Measurements from ENCODE around the gene MBD3.

Gene MBD3

GRCh38 chr19:1567116-1567847 is 25.4 kb downstream of the MBD3 start:
- H3K9ac ChIP-seq (ENCODE audit: low read length) = no peak overlapping the region
- peak overlapping the region; percentile 79 for H3K27ac ChIP-seq (ENCODE audit: low read depth, low read length)
- peak overlapping the region; percentile 50 to 86 for H3K4me3 ChIP-seq (ENCODE audit: low read depth in 1 of 2, low read length in 2 of 2)
- no peaks in the 10 kb centered on the region for H3K27me3 ChIP-seq (ENCODE audit: control insufficient read depth in 1 of 2, insufficient read depth in 2 of 2, low read length in 2 of 2)
- no peaks in the 10 kb centered on the region for H3K9me3 ChIP-seq (ENCODE audit: low read length)
- H3K4me1 ChIP-seq (ENCODE audit: insufficient read depth, low read length) = peaks cover 3% of the 10 kb centered on the region
- H3K36me3 ChIP-seq (ENCODE audit: insufficient read depth, low read length) = no peaks in the 10 kb centered on the region

- Histone ChIP-seq H3K9ac (ENCODE audit: low read length) (peak overlapping the region; percentile 27), H3K4me3 (ENCODE audit: low read depth in 1 of 2, low read length in 2 of 2) (peak overlapping the region; percentile 50 to 86), H3K4me1 (ENCODE audit: insufficient read depth, low read length) (peaks cover 3% of the 10 kb centered on the region), H3K27ac (ENCODE audit: low read depth, low read length) (peak overlapping the region; percentile 79), H3K36me3 (ENCODE audit: insufficient read depth, low read length) (no peaks in the 10 kb centered on the region), H3K9me3 (ENCODE audit: low read length) (no peaks in the 10 kb centered on the region), H3K27me3 (ENCODE audit: control insufficient read depth in 1 of 2, insufficient read depth in 2 of 2, low read length in 2 of 2) (no peaks in the 10 kb centered on the region)
Observed at GRCh38 chr19:1566392-1567115, 26.1 kb downstream of the MBD3 start.

GRCh38 chr19:1563251-1563650 is 29.4 kb downstream of the MBD3 start:
- H3K27ac ChIP-seq (ENCODE audit: low read depth, low read length) = no peak overlapping the region
- H3K27me3 ChIP-seq (ENCODE audit: control insufficient read depth in 1 of 2, insufficient read depth in 2 of 2, low read length in 2 of 2) = no peaks in the 10 kb centered on the region
- H3K9ac ChIP-seq (ENCODE audit: low read length) = no peak overlapping the region
- H3K4me3 ChIP-seq (ENCODE audit: low read depth in 1 of 2, low read length in 2 of 2) = no peak overlapping the region
- H3K36me3 ChIP-seq (ENCODE audit: insufficient read depth, low read length) = no peaks in the 10 kb centered on the region
- H3K4me1 ChIP-seq (ENCODE audit: insufficient read depth, low read length) = no peaks in the 10 kb centered on the region
- no peaks in the 10 kb centered on the region for H3K9me3 ChIP-seq (ENCODE audit: low read length)

GRCh38 chr19:1561236-1561842 is 31.3 kb downstream of the MBD3 start:
- H3K27ac ChIP-seq (ENCODE audit: low read depth, low read length) = no peak overlapping the region
- no peaks in the 10 kb centered on the region for H3K9me3 ChIP-seq (ENCODE audit: low read length)
- H3K9ac ChIP-seq (ENCODE audit: low read length) = no peak overlapping the region
- no peaks in the 10 kb centered on the region for H3K36me3 ChIP-seq (ENCODE audit: insufficient read depth, low read length)
- no peaks in the 10 kb centered on the region for H3K4me1 ChIP-seq (ENCODE audit: insufficient read depth, low read length)
- no peaks in the 10 kb centered on the region for H3K27me3 ChIP-seq (ENCODE audit: control insufficient read depth in 1 of 2, insufficient read depth in 2 of 2, low read length in 2 of 2)
- H3K4me3 ChIP-seq (ENCODE audit: low read depth in 1 of 2, low read length in 2 of 2) = no peak overlapping the region

- H3K27ac ChIP-seq (ENCODE audit: low read depth, low read length) = no peak overlapping the region
- no peak overlapping the region for H3K9ac ChIP-seq (ENCODE audit: low read length)
- no peaks in the 10 kb centered on the region for H3K27me3 ChIP-seq (ENCODE audit: control insufficient read depth in 1 of 2, insufficient read depth in 2 of 2, low read length in 2 of 2)
- no peaks in the 10 kb centered on the region for H3K4me1 ChIP-seq (ENCODE audit: insufficient read depth, low read length)
- H3K9me3 ChIP-seq (ENCODE audit: low read length) = no peaks in the 10 kb centered on the region
- H3K36me3 ChIP-seq (ENCODE audit: insufficient read depth, low read length) = no peaks in the 10 kb centered on the region
- no peak overlapping the region for H3K4me3 ChIP-seq (ENCODE audit: low read depth in 1 of 2, low read length in 2 of 2)
Observed at GRCh38 chr19:1560286-1560882, 32.3 kb downstream of the MBD3 start.

GRCh38 chr19:1558552-1558951 is 34.1 kb downstream of the MBD3 start:
- Histone ChIP-seq H3K9ac (ENCODE audit: low read length) (no peak overlapping the region), H3K9me3 (ENCODE audit: low read length) (no peaks in the 10 kb centered on the region), H3K4me3 (ENCODE audit: low read depth in 1 of 2, low read length in 2 of 2) (no peak overlapping the region), H3K27me3 (ENCODE audit: control insufficient read depth in 1 of 2, insufficient read depth in 2 of 2, low read length in 2 of 2) (no peaks in the 10 kb centered on the region), H3K27ac (ENCODE audit: low read depth, low read length) (no peak overlapping the region), H3K36me3 (ENCODE audit: insufficient read depth, low read length) (no peaks in the 10 kb centered on the region), H3K4me1 (ENCODE audit: insufficient read depth, low read length) (no peaks in the 10 kb centered on the region)

- Histone ChIP-seq H3K9ac (ENCODE audit: low read length) (no peak overlapping the region), H3K36me3 (ENCODE audit: insufficient read depth, low read length) (no peaks in the 10 kb centered on the region), H3K27me3 (ENCODE audit: control insufficient read depth in 1 of 2, insufficient read depth in 2 of 2, low read length in 2 of 2) (no peaks in the 10 kb centered on the region)
Observed at GRCh38 chr19:1556390-1557070, 36.1 kb downstream of the MBD3 start.

GRCh38 chr19:1555487-1556389 is 36.9 kb downstream of the MBD3 start:
- Histone ChIP-seq H3K4me1 (ENCODE audit: insufficient read depth, low read length) (no peaks in the 10 kb centered on the region), H3K9ac (ENCODE audit: low read length) (no peak overlapping the region)

More at GRCh38 chr19:1556390-1557070, 36.1 kb downstream of the MBD3 start:
- Histone ChIP-seq H3K9me3 (ENCODE audit: low read length) (no peaks in the 10 kb centered on the region), H3K27ac (ENCODE audit: low read depth, low read length) (no peak overlapping the region), H3K4me1 (ENCODE audit: insufficient read depth, low read length) (no peaks in the 10 kb centered on the region), H3K4me3 (ENCODE audit: low read depth in 1 of 2, low read length in 2 of 2) (no peak overlapping the region)

GRCh38 chr19:1554968-1555367 is 37.7 kb downstream of the MBD3 start:
- Histone ChIP-seq H3K27me3 (ENCODE audit: control insufficient read depth in 1 of 2, insufficient read depth in 2 of 2, low read length in 2 of 2) (no peaks in the 10 kb centered on the region), H3K9me3 (ENCODE audit: low read length) (no peaks in the 10 kb centered on the region), H3K4me1 (ENCODE audit: insufficient read depth, low read length) (no peaks in the 10 kb centered on the region), H3K36me3 (ENCODE audit: insufficient read depth, low read length) (no peaks in the 10 kb centered on the region), H3K4me3 (ENCODE audit: low read depth in 1 of 2, low read length in 2 of 2) (no peak overlapping the region), H3K9ac (ENCODE audit: low read length) (no peak overlapping the region), H3K27ac (ENCODE audit: low read depth, low read length) (no peak overlapping the region)

More at GRCh38 chr19:1555487-1556389, 36.9 kb downstream of the MBD3 start:
- H3K27ac ChIP-seq (ENCODE audit: low read depth, low read length) = no peak overlapping the region
- H3K27me3 ChIP-seq (ENCODE audit: control insufficient read depth in 1 of 2, insufficient read depth in 2 of 2, low read length in 2 of 2) = no peaks in the 10 kb centered on the region
- no peak overlapping the region for H3K4me3 ChIP-seq (ENCODE audit: low read depth in 1 of 2, low read length in 2 of 2)
- no peaks in the 10 kb centered on the region for H3K36me3 ChIP-seq (ENCODE audit: insufficient read depth, low read length)
- no peaks in the 10 kb centered on the region for H3K9me3 ChIP-seq (ENCODE audit: low read length)

GRCh38 chr19:1553415-1553814 is 39.2 kb downstream of the MBD3 start:
- H3K36me3 ChIP-seq (ENCODE audit: insufficient read depth, low read length) = no peaks in the 10 kb centered on the region
- H3K9me3 ChIP-seq (ENCODE audit: low read length) = no peaks in the 10 kb centered on the region
- no peak overlapping the region for H3K27ac ChIP-seq (ENCODE audit: low read depth, low read length)
- H3K27me3 ChIP-seq (ENCODE audit: control insufficient read depth in 1 of 2, insufficient read depth in 2 of 2, low read length in 2 of 2) = no peaks in the 10 kb centered on the region
- H3K4me1 ChIP-seq (ENCODE audit: insufficient read depth, low read length) = no peaks in the 10 kb centered on the region
- no peak overlapping the region for H3K9ac ChIP-seq (ENCODE audit: low read length)
- H3K4me3 ChIP-seq (ENCODE audit: low read depth in 1 of 2, low read length in 2 of 2) = no peak overlapping the region
